HG03439 (cell line): ENCODE measurements around the gene MAP2.

Experiments used
- ATAC-seq: cut with Tn5 transposase; IDR thresholded peaks from one replicate; pipeline ENCODE4 v1.9.1; 2021; ENCODE audit warnings: mild to moderate bottlenecking, moderate library complexity; ENCODE audit not compliant: unreplicated experiment

Gene MAP2

DNA sequence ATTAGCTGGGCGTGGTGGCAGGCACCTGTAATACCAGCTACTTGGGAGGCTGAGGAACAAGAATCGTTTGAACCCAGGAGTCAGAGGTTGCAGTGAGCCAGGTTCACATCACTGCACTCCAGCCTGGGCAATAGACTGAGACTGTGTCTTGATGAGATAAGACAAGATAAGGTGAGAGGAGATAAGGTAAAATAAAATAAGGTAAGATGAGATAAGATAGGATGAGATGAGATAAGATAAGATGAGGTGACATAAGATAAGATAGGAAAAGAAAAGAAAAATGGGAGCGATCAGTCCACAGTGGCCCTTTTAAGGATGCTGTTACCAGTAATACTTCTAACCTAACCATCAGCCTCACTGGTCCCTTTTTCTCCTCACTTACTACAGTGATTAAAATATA lies 213.4 kb downstream of the MAP2 start:
- no peak for ATAC-seq

DNA sequence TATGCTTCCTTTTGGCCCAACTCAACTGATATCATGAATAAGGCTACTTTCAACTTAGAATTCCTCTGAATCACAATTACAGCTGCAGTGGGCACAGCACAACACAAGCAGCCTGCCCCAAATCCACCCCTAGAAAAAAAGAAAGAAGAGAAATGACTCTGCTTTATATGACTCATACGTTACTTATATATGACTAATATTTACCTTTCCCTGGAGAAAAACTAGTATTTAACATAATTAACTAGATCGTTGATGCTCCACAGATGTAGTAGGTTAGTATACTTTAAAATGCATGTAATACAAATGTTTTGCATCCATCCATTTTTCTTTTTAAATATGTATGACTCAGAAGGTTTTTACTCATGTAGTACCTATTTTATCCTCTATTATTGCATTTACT lies 214.5 kb downstream of the MAP2 start:
- ATAC-seq: no peak

DNA sequence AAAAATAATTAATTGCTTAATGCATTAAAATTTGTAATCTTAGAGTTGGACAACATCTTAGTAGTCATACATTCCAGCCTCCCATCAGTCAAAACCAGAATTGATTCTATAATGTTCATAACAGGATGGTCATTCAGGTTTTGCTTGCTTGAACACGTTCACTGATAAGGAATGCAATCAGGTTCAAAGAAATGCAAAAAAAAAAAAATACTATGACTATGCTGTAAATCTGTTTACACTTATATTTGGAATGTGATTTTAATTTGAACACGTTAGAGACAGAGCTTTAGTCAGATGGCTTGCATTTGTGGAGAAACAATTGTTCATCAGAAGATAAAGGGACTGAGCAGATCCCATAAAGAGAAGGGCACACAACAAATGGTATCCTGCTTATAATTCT lies 216.5 kb downstream of the MAP2 start:
- ATAC-seq: no peak

DNA sequence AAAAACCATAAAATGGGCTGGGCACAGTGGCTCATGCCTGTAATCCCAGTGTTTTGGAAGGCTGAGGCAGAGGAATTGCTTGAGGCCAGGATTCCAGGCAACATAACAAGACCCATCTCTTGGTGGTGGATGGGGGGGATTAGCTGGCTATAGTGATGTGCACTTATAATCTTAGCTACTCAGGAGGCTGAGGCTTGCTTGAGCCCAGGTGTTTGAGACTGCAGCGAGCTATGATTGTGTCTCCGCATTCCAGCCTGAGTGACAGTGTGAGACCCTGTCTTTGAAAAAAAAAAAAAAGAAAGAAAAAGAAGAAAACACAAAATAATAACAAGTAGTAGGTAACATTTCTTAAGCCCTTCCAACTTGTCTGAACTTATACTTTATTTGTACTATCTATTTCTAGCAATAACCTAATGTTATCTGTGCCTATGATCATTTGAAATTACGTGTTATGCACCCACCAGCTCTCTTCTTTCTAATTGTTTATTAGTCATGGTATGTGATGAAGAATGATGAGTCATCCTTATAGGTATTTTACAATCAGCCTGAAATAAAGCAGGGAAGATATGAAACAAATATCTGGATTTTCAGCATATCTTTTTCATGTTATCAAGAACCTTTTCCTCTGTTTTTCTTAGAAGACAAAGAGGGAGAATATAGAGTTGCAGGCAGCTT lies 218.4 kb downstream of the MAP2 start:
- ATAC-seq: no peak

DNA sequence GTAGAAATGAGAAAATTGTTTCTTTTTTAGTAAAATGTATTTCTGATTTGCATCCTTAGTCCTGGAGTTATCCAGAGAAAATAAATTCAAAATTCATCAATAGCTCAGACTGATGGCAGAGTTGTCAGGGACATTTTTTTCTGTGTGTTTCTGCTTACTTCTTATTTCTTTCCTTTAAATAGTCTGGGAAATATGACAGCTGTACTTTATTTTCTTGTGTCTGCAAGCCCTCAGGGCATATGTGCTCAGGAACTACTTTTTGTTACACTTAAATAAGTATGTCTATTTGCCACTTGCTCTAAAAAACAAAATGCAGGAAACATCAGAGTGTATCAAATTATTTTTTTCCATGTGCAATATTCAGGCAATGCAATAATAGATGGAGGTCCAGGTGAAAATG lies 221.0 kb downstream of the MAP2 start:
- no peak for ATAC-seq

GRCh38 chr2:209648714-209649113 lies 224.9 kb downstream of the MAP2 start:
- no peak for ATAC-seq

GRCh38 chr2:209653134-209653533 lies 229.3 kb downstream of the MAP2 start:
- ATAC-seq: no peak

DNA sequence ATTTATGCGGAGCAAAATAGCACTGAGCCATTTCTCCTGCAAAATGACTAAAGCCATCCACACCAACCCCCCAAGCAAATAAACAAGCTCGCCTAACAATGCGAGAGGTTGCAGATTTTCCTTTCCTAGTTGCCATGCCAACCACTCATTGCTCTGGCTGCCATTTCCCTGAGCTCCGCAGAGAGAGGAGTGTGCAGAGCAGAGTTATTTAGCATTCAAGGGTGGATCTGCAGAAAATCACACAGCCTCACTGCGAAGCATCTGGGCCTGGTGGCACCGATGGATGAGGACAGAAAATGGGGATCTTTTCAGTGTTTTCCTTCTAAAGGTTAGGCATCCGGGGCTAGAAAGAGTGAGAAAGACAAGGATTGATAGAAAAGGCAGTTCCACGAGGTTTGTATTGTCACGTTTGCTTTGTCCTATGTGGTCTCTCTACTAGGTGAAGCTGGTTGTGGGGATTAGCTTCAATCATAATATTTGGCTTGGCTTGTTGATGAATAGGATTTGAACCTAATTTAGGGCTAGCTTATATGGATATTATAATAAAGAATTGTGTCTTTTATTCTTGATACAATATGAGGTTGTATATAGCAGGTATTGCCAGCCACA lies 237.5 kb downstream of the MAP2 start:
- no peak for ATAC-seq

- no peak for ATAC-seq
Measured at GRCh38 chr2:209662021-209662420, 238.2 kb downstream of the MAP2 start.

DNA sequence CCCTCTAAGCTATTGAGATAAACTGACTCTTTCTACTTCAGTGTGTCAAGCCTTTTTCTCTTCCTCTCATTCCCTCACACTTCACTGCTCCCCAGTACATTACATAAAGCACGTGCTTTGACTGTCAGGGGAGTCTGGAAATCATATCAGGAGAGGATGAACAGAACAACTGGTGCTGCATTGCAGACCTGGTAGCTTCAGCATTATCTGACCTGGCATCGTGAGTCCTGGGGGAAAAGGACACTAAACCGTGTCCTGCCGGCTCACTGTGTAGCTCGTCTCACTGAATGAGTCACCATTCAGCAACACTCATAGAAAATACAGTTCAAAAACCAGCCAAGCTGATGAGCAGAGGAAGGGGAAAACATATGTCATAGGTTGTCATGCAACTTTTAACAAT lies 239.3 kb downstream of the MAP2 start:
- no peak for ATAC-seq

GRCh38 chr2:209663656-209664055 lies 239.8 kb downstream of the MAP2 start:
- no peak for ATAC-seq

GRCh38 chr2:209666296-209666695 lies 242.4 kb downstream of the MAP2 start:
- no peak for ATAC-seq

- no peak for ATAC-seq
Measured at GRCh38 chr2:209671020-209671680, 247.3 kb downstream of the MAP2 start.

DNA sequence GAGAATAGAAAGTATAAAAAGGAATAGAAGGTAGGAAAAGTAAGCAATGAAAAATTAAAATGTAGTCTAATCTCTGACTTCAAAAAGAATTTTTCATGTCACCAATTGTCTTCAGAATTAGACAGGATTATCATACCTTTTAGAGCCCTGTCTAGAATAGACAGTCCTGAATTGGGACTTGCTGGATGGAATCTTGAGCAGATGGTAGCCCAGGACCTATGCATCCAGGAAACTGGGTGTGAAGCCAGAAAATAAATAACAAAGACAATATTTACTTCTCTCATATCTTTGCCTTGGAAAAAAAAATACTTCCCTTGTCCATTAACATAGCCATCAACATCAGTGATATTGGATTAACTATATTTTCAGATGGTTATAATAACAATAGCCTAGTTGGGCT lies 250.0 kb downstream of the MAP2 start:
- ATAC-seq: no peak

- no peak for ATAC-seq
Measured at GRCh38 chr2:209680596-209680995, 256.7 kb downstream of the MAP2 start.

DNA sequence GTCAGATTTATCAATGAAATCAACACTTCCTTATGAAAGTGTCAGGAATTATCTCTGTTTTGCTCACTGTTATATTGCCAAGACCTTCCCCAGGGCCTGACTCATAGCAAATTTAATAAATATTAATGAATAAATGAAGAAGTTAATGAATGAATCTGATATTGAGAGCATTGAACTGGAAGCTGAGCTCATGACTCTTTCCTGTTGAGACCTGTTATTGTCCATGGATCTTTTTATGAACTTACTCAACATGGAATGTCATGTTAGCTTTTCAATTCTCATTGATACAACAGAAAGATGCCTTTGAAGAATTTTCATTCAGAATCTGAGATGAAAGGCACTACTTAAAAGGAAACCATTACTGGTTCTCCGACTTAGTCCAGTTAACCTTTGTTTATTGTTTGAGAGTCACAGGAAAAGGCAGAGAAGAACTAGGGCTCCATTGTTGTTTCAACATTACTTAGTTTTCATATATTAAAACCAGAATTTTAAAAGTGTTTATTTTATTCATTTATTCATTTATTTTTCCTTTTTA lies 257.4 kb downstream of the MAP2 start:
- no peak for ATAC-seq

GRCh38 chr2:209682646-209683045 lies 258.8 kb downstream of the MAP2 start:
- ATAC-seq: no peak

DNA sequence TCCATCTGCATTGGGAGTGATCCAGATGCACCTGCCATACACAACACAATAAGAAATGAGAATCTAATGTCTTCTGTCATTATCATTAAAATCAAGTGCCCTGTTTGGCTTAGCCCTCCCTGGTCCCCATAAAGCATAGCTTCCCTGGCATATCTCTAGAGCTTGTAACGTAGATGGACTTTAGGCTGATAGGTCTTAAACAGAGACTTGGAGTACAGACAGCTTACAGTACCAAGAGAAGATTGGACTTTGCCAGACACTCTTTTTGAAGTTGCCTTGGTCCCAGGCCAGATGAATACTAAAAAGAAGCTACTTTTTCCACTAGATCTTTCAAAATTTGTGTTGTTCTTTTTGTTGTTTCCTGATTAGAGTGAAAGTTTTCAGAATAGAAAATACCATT lies 261.5 kb downstream of the MAP2 start:
- ATAC-seq: no peak

DNA sequence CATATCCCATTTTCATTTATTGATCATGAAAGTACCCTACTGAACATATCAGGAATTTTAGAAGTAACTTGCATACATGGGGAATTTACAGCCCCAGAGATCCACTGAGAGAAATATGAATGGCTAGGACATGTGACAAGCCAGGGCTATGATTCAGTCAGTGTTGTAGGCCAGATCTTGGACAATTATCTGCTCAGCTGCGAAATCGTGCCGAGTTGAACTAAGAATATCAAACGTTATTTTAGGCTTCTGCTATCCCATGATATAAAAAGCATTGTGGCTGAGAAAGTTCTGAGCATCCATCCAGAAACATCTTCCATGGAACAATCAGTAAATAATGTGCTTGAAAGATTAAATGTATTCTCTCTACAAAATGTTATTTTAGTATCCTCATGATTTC lies 262.1 kb downstream of the MAP2 start:
- ATAC-seq: no peak

DNA sequence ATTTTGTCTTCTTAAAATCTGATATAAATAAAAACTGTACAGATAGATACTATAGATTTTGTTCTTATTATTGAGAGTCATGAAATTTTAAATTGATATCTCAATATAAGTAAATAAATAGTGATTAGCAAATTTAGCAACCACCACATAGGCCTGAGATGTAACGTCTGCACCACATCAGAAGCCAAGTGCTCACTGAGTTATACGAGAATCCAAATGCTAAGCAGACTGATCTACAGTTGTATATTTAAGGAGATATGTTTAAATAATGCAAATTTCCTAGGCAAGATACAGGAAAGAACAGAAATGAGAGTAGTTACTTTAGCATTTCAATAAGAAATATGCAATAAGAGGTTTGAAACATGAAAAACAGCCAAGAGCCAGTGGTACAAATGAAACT lies 262.6 kb downstream of the MAP2 start:
- no peak for ATAC-seq

DNA sequence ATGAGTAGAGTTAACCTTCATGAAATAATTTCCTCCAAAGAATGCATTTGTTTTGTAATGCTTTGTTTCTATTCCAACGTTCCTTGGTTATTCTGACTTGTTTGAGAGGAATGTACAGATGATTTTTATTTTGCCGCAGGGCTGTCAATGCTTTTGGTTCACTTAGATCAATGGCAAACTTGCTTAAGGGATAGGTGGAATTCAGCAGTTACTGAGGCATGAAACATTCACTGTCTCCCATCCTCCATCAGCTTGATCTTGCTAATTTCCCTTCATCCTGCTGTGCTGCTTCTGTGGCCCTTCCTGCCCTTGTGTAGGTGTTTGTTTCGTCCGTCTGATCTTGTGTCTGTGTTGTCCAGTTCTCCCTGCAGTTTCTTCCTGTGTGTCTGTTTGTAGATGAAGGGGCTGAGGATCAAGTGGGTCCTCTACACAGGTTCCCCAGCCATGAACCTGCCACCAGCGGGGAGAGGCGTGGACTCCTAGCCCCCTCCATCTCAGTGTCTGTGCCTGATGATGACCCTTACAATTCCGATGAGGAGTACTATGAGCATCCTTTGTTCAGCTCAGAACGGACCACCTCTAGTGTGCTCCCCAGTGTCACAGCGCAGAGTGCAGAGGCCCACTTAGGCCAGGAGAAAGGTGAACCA lies 263.6 kb downstream of the MAP2 start:
- no peak for ATAC-seq

DNA sequence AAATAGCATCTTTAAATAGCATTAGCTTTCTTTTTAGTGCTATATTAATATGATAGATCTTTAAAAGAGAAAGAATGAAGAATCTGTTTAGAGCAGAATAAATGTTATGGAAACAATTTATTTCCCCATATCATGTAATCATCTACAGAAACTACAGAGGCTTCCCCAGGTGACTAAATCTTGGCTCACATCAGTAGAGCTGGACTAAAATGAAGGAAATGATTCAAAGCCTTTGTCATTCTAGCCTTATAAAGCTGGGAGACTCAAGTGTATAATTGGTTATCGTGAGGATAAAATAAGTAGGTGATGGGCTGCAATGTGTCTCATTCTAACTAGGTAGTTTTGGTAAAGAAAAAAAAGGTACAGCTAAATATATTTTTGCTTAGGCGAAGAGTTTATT lies 264.5 kb downstream of the MAP2 start:
- ATAC-seq: no peak
